Measurements from ENCODE around the gene ITM2C. TPM values are rescaled to one million over a fixed set of nuclear protein-coding genes. Genes with fewer than 3 reads are reported as not detected.

ITM2C gene
- total and polyA plus RNA-seq, 2 of the 13 experiments (the other 11 are each of a cell fraction or from before 2014, with no cell fraction given) = 70.5 to 270 TPM

GRCh38 chr2:230916218-230916617 lies 51.5 kb downstream of the ITM2C start (continued):
- TF ChIP-seq ZBTB46 (CRISPR knock-in tag; IDR thresholded peaks at IDR 0.05; ENCODE audit: borderline replicate concordance) = no peak
- no peak for TF ChIP-seq ZNF281 (CRISPR knock-in tag; IDR thresholded peaks at IDR 0.05; ENCODE audit: borderline replicate concordance)
- TF ChIP-seq, protein P1, sequence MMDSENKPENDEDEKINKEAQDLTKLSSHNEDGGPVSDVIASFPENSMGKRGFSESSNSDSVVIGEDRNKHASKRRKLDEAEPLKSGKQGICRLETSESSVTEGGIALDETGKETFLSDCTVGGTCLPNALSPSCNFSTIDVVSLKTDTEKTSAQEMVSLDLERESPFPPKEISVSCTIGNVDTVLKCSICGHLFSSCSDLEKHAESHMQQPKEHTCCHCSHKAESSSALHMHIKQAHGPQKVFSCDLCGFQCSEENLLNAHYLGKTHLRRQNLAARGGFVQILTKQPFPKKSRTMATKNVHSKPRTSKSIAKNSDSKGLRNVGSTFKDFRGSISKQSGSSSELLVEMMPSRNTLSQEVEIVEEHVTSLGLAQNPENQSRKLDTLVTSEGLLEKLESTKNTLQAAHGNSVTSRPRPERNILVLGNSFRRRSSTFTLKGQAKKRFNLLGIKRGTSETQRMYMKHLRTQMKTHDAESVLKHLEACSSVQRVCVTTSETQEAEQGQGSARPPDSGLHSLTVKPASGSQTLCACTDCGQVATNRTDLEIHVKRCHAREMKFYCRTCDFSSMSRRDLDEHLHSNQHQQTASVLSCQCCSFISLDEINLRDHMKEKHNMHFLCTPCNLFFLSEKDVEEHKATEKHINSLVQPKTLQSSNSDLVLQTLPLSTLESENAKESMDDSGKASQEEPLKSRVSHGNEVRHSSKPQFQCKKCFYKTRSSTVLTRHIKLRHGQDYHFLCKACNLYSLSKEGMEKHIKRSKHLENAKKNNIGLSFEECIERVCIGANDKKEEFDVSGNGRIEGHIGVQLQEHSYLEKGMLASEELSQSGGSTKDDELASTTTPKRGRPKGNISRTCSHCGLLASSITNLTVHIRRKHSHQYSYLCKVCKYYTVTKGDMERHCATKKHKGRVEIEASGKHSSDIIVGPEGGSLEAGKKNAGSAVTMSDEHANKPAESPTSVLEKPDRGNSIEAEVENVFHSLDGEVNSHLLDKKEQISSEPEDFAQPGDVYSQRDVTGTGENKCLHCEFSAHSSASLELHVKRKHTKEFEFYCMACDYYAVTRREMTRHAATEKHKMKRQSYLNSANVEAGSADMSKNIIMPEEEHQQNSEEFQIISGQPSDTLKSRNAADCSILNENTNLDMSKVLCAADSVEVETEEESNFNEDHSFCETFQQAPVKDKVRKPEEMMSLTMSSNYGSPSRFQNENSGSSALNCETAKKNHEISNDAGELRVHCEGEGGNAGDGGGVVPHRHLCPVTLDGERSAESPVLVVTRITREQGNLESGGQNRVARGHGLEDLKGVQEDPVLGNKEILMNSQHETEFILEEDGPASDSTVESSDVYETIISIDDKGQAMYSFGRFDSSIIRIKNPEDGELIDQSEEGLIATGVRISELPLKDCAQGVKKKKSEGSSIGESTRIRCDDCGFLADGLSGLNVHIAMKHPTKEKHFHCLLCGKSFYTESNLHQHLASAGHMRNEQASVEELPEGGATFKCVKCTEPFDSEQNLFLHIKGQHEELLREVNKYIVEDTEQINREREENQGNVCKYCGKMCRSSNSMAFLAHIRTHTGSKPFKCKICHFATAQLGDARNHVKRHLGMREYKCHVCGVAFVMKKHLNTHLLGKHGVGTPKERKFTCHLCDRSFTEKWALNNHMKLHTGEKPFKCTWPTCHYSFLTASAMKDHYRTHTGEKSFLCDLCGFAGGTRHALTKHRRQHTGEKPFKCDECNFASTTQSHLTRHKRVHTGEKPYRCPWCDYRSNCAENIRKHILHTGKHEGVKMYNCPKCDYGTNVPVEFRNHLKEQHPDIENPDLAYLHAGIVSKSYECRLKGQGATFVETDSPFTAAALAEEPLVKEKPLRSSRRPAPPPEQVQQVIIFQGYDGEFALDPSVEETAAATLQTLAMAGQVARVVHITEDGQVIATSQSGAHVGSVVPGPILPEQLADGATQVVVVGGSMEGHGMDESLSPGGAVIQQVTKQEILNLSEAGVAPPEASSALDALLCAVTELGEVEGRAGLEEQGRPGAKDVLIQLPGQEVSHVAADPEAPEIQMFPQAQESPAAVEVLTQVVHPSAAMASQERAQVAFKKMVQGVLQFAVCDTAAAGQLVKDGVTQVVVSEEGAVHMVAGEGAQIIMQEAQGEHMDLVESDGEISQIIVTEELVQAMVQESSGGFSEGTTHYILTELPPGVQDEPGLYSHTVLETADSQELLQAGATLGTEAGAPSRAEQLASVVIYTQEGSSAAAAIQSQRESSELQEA (CRISPR knock-in tag; IDR thresholded peaks at IDR 0.05; ENCODE audit: not compliant biosample characterization) = no peak
- no peak for TF ChIP-seq ZBTB39 (CRISPR knock-in tag; IDR thresholded peaks at IDR 0.05)
- no peak for TF ChIP-seq FOXK1 (CRISPR knock-in tag; IDR thresholded peaks at IDR 0.05; ENCODE audit: borderline replicate concordance, low read depth)
- TF ChIP-seq, protein P2, sequence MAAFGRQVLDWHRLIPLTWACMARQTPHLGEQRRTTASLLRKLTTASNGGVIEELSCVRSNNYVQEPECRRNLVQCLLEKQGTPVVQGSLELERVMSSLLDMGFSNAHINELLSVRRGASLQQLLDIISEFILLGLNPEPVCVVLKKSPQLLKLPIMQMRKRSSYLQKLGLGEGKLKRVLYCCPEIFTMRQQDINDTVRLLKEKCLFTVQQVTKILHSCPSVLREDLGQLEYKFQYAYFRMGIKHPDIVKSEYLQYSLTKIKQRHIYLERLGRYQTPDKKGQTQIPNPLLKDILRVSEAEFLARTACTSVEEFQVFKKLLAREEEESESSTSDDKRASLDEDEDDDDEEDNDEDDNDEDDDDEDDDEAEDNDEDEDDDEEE (CRISPR knock-in tag; IDR thresholded peaks at IDR 0.05) = no peak
